Left ventricle myocardium superior (tissue), 1 donor: ENCODE data around the gene C1QL1. TPM values are rescaled to one million over a fixed set of nuclear protein-coding genes. Genes with fewer than 3 reads are reported as not detected.

Source experiments
- ATAC-seq: fragments of 200-7000 bp; cut with Tn5 transposase; one replicate; pipeline ENCODE4 v1.9.1; 2020; ENCODE audit warnings: mild to moderate bottlenecking, moderate library complexity
- DNase-seq: peaks from one replicate; pipeline ENCODE4 v3.0.0-alpha.2; 2020
- intact Hi-C: fragments of 100-400 bp; cut with micrococcal nuclease; formaldehyde crosslinking; loops from one replicate; pipeline ENCODE4 v1.11.0; 2022
- total RNA-seq: library from RNA; stranded (reverse); fragmentation: NEBNext Ultra II Directional; extraction: Animal tissue kit (Norgen Biotek cat#: 25700); gene quantifications from one replicate; pipeline ENCODE4 v1.2.1, GENCODE V29; 2021
- donor health status: DM: no; HTN: yes; CAD: no; lungs with severe emphysema.

The C1QL1 gene
- total RNA-seq, 1 donor from 2014 or later, result 15.2 TPM

- intact Hi-C loops, result no loop called here
- ATAC-seq, result peak; percentile 32
- DNase-seq, result no peak
Measured at GRCh38 chr17:44940317-44940716, 27.8 kb downstream of the C1QL1 start.

- no peak for ATAC-seq
- DNase-seq, result no peak
- intact Hi-C loops, result no loop called here
Measured at GRCh38 chr17:44935116-44935515, 33.0 kb downstream of the C1QL1 start.

GRCh38 chr17:44934745-44935105 lies 33.4 kb downstream of the C1QL1 start:
- intact Hi-C loops, result no loop called here
- no peak for DNase-seq
- ATAC-seq, result no peak

- intact Hi-C loops, result no loop called here
- ATAC-seq (no peak), DNase-seq (no peak)
Measured at GRCh38 chr17:44933824-44934744, 34.0 kb downstream of the C1QL1 start.

- peak; percentile 51 for DNase-seq
- ATAC-seq, result peak; percentile 67
- intact Hi-C loops, result no loop called here
Measured at GRCh38 chr17:44932787-44933097, 35.4 kb downstream of the C1QL1 start.

GRCh38 chr17:44932096-44932786 lies 35.9 kb downstream of the C1QL1 start:
- intact Hi-C loops, result no loop called here
- ATAC-seq, result peak; percentile 13
- no peak for DNase-seq

- DNase-seq (no peak), ATAC-seq (peak; percentile 36)
- intact Hi-C loops, result no loop called here
Measured at GRCh38 chr17:44931376-44931775, 36.7 kb downstream of the C1QL1 start.

- ATAC-seq (no peak), DNase-seq (no peak)
Measured at GRCh38 chr17:44930667-44931066, 37.4 kb downstream of the C1QL1 start.

GRCh38 chr17:44928950-44929720 lies 39.0 kb downstream of the C1QL1 start:
- DNase-seq (no peak), ATAC-seq (no peak)
- intact Hi-C loops, result no loop called here

More at GRCh38 chr17:44930667-44931066, 37.4 kb downstream of the C1QL1 start:
- intact Hi-C loops, result no loop called here

- DNase-seq (no peak), ATAC-seq (no peak)
- intact Hi-C loops, result no loop called here
Measured at GRCh38 chr17:44928136-44928535, 40.0 kb downstream of the C1QL1 start.

GRCh38 chr17:44927696-44928095 lies 40.4 kb downstream of the C1QL1 start:
- intact Hi-C loops, result no loop called here
- DNase-seq (no peak), ATAC-seq (no peak)

- intact Hi-C loops, result no loop called here
- no peak for DNase-seq
- peak; percentile 15 for ATAC-seq
Measured at GRCh38 chr17:44926821-44927525, 41.1 kb downstream of the C1QL1 start.

GRCh38 chr17:44925731-44926697 lies 42.1 kb downstream of the C1QL1 start:
- ATAC-seq (no peak), DNase-seq (no peak)
- intact Hi-C loops, result no loop called here

GRCh38 chr17:44924107-44924544 lies 44.0 kb downstream of the C1QL1 start:
- no peak for DNase-seq
- no peak for ATAC-seq
- intact Hi-C loops, result loop anchor here (5.0 kb wide), 1 partner anchor 98 kb away; no protein-coding TSS in a partner anchor

GRCh38 chr17:44922746-44923470 lies 45.2 kb downstream of the C1QL1 start:
- intact Hi-C loops, result loop anchor here (5.0 kb wide), 1 partner anchor 99 kb away; no protein-coding TSS in a partner anchor
- ATAC-seq (no peak), DNase-seq (no peak)

GRCh38 chr17:44922136-44922535 lies 46.0 kb downstream of the C1QL1 start:
- intact Hi-C loops, result loop anchor here (5.0 kb wide), 1 partner anchor 100 kb away; no protein-coding TSS in a partner anchor
- ATAC-seq (no peak), DNase-seq (no peak)
